Measurements from ENCODE around the gene PTMS. TPM values are rescaled to one million over a fixed set of nuclear protein-coding genes. Genes with fewer than 3 reads are reported as not detected.

PTMS gene
- total RNA-seq, 4 donors from 2014 or later = 105 to 853 (median 140) TPM

DNA sequence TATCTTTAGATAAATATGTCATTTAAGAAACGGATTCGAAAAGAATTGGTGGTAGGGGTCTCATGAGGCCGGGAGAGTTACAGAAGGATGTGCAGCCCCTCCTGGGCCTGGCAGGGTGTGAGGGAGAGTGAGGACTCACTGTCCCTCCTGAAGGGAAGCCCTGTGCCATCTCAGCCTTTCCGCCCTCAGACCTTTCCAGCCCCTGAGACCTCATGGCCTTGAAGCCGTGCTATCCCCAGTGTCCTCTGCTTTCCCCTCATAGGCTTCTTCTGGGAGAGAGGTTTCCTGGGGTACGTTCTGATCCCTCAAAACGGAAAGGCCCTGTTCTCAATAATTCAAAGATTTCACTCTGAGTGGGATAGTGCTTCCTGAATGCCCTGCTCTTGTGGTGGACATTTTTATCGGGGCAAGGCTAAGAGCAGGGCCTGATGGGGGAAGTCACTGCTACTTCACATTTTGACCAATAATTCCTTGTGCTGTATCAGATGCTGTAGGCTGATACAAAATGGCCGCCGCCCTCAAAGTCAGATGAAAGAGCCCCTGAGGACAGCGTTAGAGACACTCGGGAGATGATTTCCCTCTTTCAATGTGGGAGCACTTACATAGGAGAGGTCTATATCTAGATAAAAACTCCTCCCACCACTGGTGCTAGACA, 24.5 kb downstream of the PTMS start:
- Histone ChIP-seq H3K9me3 (no peaks in the 10 kb centered on the region), H3K27ac (no peak overlapping the region), H3K27me3 (no peaks in the 10 kb centered on the region), H3K36me3 (no peaks in the 10 kb centered on the region), H3K4me1 (no peaks in the 10 kb centered on the region), H3K4me3 (no peak overlapping the region)
- intact Hi-C loops (cut with DNase I; ENCODE audit: low total_unique reads) = no loop called here
- no peak for TF ChIP-seq POLR2A (IDR thresholded peaks at IDR 0.05)
- TF ChIP-seq CTCF (IDR thresholded peaks at IDR 0.05) = no peak
- DNase-seq = no peak

DNA sequence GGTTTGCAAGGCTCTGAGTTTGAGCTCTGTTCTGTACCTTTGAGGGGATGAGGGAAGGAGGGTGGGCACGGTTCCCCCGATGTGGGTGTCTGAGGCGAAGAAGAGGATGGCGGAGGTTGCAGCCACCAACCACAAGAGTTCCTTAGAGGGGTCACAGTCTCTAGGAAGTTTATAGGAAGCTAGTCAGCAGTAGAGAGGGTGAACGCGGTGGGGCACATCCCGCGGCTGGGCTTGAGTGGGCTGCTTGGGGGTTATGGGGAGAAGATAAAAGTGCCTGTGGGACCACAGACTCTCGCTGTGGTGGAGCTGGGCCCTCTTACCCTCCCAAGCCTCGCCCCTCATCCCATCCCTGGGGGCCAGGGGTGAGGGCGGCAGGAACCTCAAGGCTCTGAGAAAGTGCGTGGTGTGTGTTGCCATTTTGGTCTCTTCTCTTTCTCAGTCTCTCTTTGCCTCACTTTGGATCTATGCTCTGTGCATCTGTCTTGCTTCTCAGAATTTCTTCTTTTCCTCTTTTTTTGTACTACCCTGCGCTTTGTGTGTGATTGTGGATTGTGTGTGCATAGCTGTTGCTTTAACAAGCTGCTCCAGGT, 25.9 kb downstream of the PTMS start:
- Histone ChIP-seq H3K9me3 (no peaks in the 10 kb centered on the region), H3K4me3 (no peak overlapping the region), H3K4me1 (no peaks in the 10 kb centered on the region), H3K27me3 (no peaks in the 10 kb centered on the region), H3K36me3 (no peaks in the 10 kb centered on the region), H3K27ac (no peak overlapping the region)
- intact Hi-C loops (cut with DNase I; ENCODE audit: low total_unique reads) = no loop called here
- TF ChIP-seq POLR2A (IDR thresholded peaks at IDR 0.05) (no peak), CTCF (IDR thresholded peaks at IDR 0.05) (no peak)
- DNase-seq = no peak

- no peak for DNase-seq
- Histone ChIP-seq H3K27ac (no peak overlapping the region), H3K4me3 (no peak overlapping the region), H3K36me3 (no peaks in the 10 kb centered on the region), H3K27me3 (no peaks in the 10 kb centered on the region), H3K4me1 (no peaks in the 10 kb centered on the region), H3K9me3 (no peaks in the 10 kb centered on the region)
- TF ChIP-seq POLR2A (IDR thresholded peaks at IDR 0.05) (no peak), CTCF (IDR thresholded peaks at IDR 0.05) (no peak)
- intact Hi-C loops (cut with DNase I; ENCODE audit: low total_unique reads) = no loop called here
These were observed 26.5 kb downstream of the PTMS start for GRCh38 chr12:6792522-6793201.

GRCh38 chr12:6795088-6795487, 28.9 kb downstream of the PTMS start:
- no peak for DNase-seq
- Histone ChIP-seq H3K36me3 (no peaks in the 10 kb centered on the region), H3K27me3 (no peaks in the 10 kb centered on the region), H3K9me3 (no peaks in the 10 kb centered on the region), H3K27ac (no peak overlapping the region), H3K4me3 (no peak overlapping the region), H3K4me1 (no peaks in the 10 kb centered on the region)
- no peak for TF ChIP-seq CTCF (IDR thresholded peaks at IDR 0.05)
- no peak for TF ChIP-seq POLR2A (IDR thresholded peaks at IDR 0.05)
- intact Hi-C loops (cut with DNase I; ENCODE audit: low total_unique reads) = no loop called here

DNA sequence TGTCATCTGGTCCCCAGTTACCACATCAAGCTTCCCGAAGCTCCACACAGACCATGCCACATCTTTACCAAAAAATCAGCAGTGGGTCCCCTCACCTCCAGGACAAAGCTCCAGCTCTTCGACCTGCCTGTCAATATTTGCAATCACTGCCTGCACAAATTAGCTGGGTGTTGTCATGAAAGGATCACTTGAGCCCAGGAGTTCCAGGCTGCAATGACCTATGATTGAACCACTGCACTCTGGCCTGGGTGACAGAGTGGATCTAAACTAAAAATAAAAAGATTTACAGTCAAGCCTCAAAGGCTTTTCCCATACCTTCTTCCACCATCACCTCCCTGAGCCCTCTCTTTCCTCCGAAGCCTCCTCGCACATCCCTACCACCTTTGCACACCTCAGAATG, 30.4 kb downstream of the PTMS start:
- Histone ChIP-seq H3K9me3 (no peaks in the 10 kb centered on the region), H3K27ac (no peak overlapping the region), H3K4me3 (no peak overlapping the region), H3K4me1 (no peaks in the 10 kb centered on the region), H3K27me3 (no peaks in the 10 kb centered on the region), H3K36me3 (no peaks in the 10 kb centered on the region)
- intact Hi-C loops (cut with DNase I; ENCODE audit: low total_unique reads) = no loop called here
- no peak for DNase-seq
- TF ChIP-seq CTCF (IDR thresholded peaks at IDR 0.05) (no peak), POLR2A (IDR thresholded peaks at IDR 0.05) (no peak)
